Measurements from ENCODE around the gene PDAP1. TPM values are rescaled to one million over a fixed set of nuclear protein-coding genes. Genes with fewer than 3 reads are reported as not detected.

PDAP1 gene
- total and polyA plus RNA-seq, 2 experiments from 2014 or later, result 93.1 to 134 TPM

- ATAC-seq (no peak), DNase-seq (ENCODE audit: low spot score) (no peak)
- 0 out of 2 replicates have a peak overlapping the region, but pooled peaks have one; percentile 55 for H3K27ac ChIP-seq (ENCODE audit: low read depth)
- Mint-ChIP-seq H3K27me3 (ENCODE audit: insufficient read depth, low read depth, poor library complexity) (peaks cover 13% of the 10 kb centered on the region), H3K9me3 (no peaks in the 10 kb centered on the region), H3K36me3 (ENCODE audit: low read depth) (peaks cover 12% of the 10 kb centered on the region), H3K4me1 (peaks cover 14% of the 10 kb centered on the region), H3K27ac (no peak overlapping the region; the same call in none of the 2 replicates), H3K4me3 (no peak overlapping the region)
- no peaks in the 10 kb centered on the region for H3K36me3 ChIP-seq (ENCODE audit: insufficient read depth)
- H2AFZ ChIP-seq, result no peak overlapping the region
- H3K4me2 ChIP-seq, result no peak overlapping the region
- H4K20me1 ChIP-seq (replicated peaks; ENCODE audit: insufficient read depth), result peaks cover 28% of the 10 kb centered on the region
- H3K4me1 ChIP-seq (ENCODE audit: insufficient read depth), result 0 out of 2 replicates have a peak, but pooled peaks cover 10% of the 10 kb centered on the region
- peaks cover 26% of the 10 kb centered on the region for H3K79me2 ChIP-seq (replicated peaks; ENCODE audit: insufficient read depth)
- H3K9me2 ChIP-seq (ENCODE audit: insufficient read depth), result no peaks in the 10 kb centered on the region
- no peaks in the 10 kb centered on the region for H3F3A ChIP-seq (replicated peaks; ENCODE audit: low read depth)
- no peaks in the 10 kb centered on the region for H3K27me3 ChIP-seq (ENCODE audit: insufficient read depth)
- no peak for TF ChIP-seq ZNF114 (CRISPR knock-in tag; IDR thresholded peaks at IDR 0.05)
- no peak for TF ChIP-seq STAT1 (IDR thresholded peaks at IDR 0.05; ENCODE audit: unreplicated experiment)
- TF ChIP-seq EZH2phosphoT487 (IDR thresholded peaks at IDR 0.05; ENCODE audit: unreplicated experiment), result no peak
- TF ChIP-seq ETS1 (IDR thresholded peaks at IDR 0.05), result no peak
- no peak for TF ChIP-seq POLR2AphosphoS5 (IDR thresholded peaks at IDR 0.05; ENCODE audit: low read depth)
- no peak for TF ChIP-seq REST (IDR thresholded peaks at IDR 0.05; ENCODE audit: unreplicated experiment)
- TF ChIP-seq JUNB (IDR thresholded peaks at IDR 0.05; ENCODE audit: unreplicated experiment), result no peak
- no peak for TF ChIP-seq NANOG (IDR thresholded peaks at IDR 0.05; ENCODE audit: borderline replicate concordance)
- TF ChIP-seq CREB1 (CRISPR knock-in tag; IDR thresholded peaks at IDR 0.05; ENCODE audit: low read depth), result no peak
- TF ChIP-seq CTCF (conservative IDR thresholded peaks at IDR 0.05; ENCODE audit: low read depth in 2 of 2), result no peak
- TF ChIP-seq ZNF331 (CRISPR knock-in tag; IDR thresholded peaks at IDR 0.05; ENCODE audit: low read depth), result no peak
- no peak overlapping the region for H3K4me3 ChIP-seq
Observed at GRCh38 chr7:99379043-99379577, 29.3 kb downstream of the PDAP1 start.
